A673 (cell line): ENCODE data around the gene FASTK. TPM values are rescaled to one million over a fixed set of nuclear protein-coding genes. Genes with fewer than 3 reads are reported as not detected.

ENCODE experiments used
- BruUV-seq: library from RNA; stranded (reverse); fragments of 400-500 nt; replicated peaks from 2 replicates; lab custom pipeline; 2021; lab: Mats Ljungman, UMichigan
- CTCF ChIA-PET: fragments of 300-600 bp; sonication (Branson Sonifier 250); formaldehyde crosslinking; loops from one replicate; lab custom pipeline; 2022; ENCODE audit warnings: antibody characterized with exemption; lab: Charles Lee
- POLR2A ChIA-PET: fragments of 300-600 bp; sonication (Branson Sonifier 250); formaldehyde crosslinking; loops from one replicate; lab custom pipeline; 2022; ENCODE audit warnings: antibody characterized with exemption; ENCODE audit not compliant: low non-redundant PET; lab: Charles Lee
- DNase-seq: peaks from one replicate; pipeline ENCODE4 v3.0.0-alpha.2; 2015; ENCODE audit warnings: low spot score
- H3K27ac ChIP-seq: fragments of 200-600 bp; sonication (generic); 2 replicates; pipeline ENCODE4 v1.5.1; 2016; ENCODE audit warnings: mixed run types, low read depth, mild to moderate bottlenecking, mixed read lengths, antibody characterized with exemption, low read length; ENCODE audit not compliant: poor library complexity, severe bottlenecking
- H3K27me3 ChIP-seq: fragments of 200-600 bp; sonication (generic); replicated peaks from 2 replicates; pipeline ENCODE4 v1.6.1; 2017; ENCODE audit warnings: mixed run types, low read depth, mild to moderate bottlenecking, mixed read lengths, antibody characterized with exemption, low read length; ENCODE audit not compliant: insufficient read depth, poor library complexity
- H3K36me3 ChIP-seq: fragments of 200-600 bp; sonication (generic); 2 replicates; pipeline ENCODE4 v1.6.1; 2016; ENCODE audit warnings: mixed run types, mild to moderate bottlenecking, mixed read lengths, antibody characterized with exemption, low read length; ENCODE audit not compliant: insufficient read depth, poor library complexity, severe bottlenecking
- H3K4me1 ChIP-seq: fragments of 200-600 bp; sonication (generic); 2 replicates; pipeline ENCODE4 v1.6.1; 2017; ENCODE audit warnings: mixed run types, mild to moderate bottlenecking, mixed read lengths, antibody characterized with exemption, low read length; ENCODE audit not compliant: insufficient read depth, poor library complexity, severe bottlenecking
- H3K4me3 ChIP-seq: fragments of 200-600 bp; sonication (generic); 2 replicates; pipeline ENCODE4 v1.5.1; 2016; ENCODE audit warnings: low read depth, mixed run types, mild to moderate bottlenecking, mixed read lengths, low read length; ENCODE audit not compliant: poor library complexity, severe bottlenecking
- H3K9me3 ChIP-seq: fragments of 200-600 bp; sonication (generic); 2 replicates; pipeline ENCODE4 v1.6.1; 2016; ENCODE audit warnings: mixed run types, low read depth, mild to moderate bottlenecking, mixed read lengths, antibody characterized with exemption, low read length; ENCODE audit not compliant: poor library complexity, severe bottlenecking
- EZH2 ChIP-seq: fragments of 200-600 bp; sonication (generic); IDR thresholded peaks from 2 replicates; pipeline ENCODE4 v1.6.1; 2017; ENCODE audit warnings: borderline replicate concordance, low read depth, mild to moderate bottlenecking, mixed read lengths, antibody characterized with exemption, low read length; ENCODE audit not compliant: poor library complexity, severe bottlenecking
- intact Hi-C: fragments of 100-400 bp; cut with micrococcal nuclease; formaldehyde crosslinking; loops from one replicate; pipeline ENCODE4 v1.10.0; 2022; ENCODE audit not compliant: unreplicated experiment
- total RNA-seq: library from RNA; stranded (reverse); gene quantifications from 2 replicates; pipeline ENCODE4 v1.2.3, GENCODE V29; 2021
- TF ChIP-seq, protein P1 (sequence below): fragments of 300-800, 200-600 bp; sonication (generic); conservative IDR thresholded peaks from 2 replicates; pipeline ENCODE4 v1.5.1; 2017; ENCODE audit warnings: low read depth, mild to moderate bottlenecking, antibody characterized with exemption, low read length, moderate library complexity, mixed read lengths

The FASTK gene
- total RNA-seq, 1 experiment from 2014 or later = 80.5 TPM

DNA sequence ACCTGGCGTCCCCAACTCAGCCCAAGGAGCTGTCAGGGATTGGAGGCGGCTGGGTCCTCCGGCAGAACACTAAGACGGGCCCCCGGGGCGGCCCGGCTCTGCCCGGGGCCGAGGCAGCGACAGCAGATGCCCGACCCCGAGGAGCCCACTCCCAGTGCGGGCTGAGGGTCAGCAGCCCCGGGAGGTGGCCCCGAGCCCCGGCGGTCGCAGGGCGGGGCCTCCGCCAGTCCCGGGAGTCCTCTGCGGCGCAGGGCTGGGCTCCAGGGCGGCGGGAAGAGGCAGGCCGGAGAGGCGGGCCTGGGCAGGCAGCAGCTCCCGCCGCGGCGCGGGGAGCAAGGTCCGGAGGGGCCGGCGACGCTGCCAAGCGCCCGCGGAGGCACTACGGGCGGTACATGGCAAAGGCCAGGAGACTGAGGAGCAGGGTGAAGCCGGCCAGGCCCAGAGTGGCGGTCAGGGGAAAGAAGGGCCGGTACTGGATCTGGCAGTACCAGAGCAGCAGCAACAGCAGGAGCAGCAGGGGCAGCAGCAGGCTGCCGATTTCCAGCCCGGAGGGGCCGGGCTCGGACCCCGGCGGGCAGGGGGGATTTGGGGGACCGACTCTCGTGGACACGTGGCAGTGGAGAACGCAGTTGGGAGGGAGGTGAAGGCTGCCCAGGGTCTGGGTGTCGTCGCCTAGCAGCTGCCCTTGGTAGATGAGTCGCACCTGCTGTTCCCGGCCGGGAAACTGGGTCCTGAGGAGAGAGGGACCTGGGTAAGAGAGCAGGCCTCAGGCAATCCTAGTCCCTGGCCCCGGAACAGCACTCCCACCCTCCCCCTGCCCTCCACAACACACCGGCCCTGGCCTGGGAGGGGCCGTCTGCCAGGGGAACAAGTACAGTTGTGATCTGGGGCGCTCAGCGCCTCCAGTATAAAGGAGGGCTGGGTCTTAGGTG is 827 bp upstream of the FASTK start:
- TF ChIP-seq EZH2 = no peak
- TF ChIP-seq, protein P1, sequence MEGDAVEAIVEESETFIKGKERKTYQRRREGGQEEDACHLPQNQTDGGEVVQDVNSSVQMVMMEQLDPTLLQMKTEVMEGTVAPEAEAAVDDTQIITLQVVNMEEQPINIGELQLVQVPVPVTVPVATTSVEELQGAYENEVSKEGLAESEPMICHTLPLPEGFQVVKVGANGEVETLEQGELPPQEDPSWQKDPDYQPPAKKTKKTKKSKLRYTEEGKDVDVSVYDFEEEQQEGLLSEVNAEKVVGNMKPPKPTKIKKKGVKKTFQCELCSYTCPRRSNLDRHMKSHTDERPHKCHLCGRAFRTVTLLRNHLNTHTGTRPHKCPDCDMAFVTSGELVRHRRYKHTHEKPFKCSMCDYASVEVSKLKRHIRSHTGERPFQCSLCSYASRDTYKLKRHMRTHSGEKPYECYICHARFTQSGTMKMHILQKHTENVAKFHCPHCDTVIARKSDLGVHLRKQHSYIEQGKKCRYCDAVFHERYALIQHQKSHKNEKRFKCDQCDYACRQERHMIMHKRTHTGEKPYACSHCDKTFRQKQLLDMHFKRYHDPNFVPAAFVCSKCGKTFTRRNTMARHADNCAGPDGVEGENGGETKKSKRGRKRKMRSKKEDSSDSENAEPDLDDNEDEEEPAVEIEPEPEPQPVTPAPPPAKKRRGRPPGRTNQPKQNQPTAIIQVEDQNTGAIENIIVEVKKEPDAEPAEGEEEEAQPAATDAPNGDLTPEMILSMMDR = no peak
- no TSS peak for BruUV-seq
- H3K4me3 ChIP-seq = peak overlapping the region; percentile 99
- intact Hi-C loops = no loop called here
- H3K27me3 ChIP-seq = no peaks in the 10 kb centered on the region
- peaks cover 10% of the 10 kb centered on the region for H3K36me3 ChIP-seq
- H3K4me1 ChIP-seq = peaks cover 45% of the 10 kb centered on the region
- ChIA-PET POLR2A (no interaction called here), CTCF (no interaction called here)
- H3K27ac ChIP-seq = peak overlapping the region; percentile 95
- DNase-seq = no peak
- no peaks in the 10 kb centered on the region for H3K9me3 ChIP-seq

DNA sequence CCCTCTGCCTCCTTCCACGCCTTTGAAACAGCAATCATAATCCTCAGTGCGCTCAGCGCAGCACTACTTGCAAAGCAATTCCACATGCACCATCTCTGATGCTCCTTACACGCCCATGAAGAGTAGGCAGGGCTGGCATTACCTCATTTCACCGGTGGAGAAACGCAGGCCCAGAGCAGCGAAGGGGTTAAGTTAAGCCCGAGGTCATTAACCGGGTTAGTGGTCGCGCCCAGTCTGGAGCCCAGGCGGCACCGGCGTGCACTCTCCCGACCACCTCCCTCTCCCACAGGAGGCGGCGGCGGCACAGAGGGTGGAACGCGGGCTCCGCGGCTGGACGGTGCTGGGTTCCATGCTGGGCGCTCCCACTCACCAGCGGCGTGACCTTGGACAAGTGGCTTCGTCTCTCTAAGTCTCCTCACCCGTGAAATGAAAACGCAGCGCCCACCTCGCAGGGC is 515 bp downstream of the FASTK start:
- Histone ChIP-seq H3K36me3 (peaks cover 23% of the 10 kb centered on the region), H3K9me3 (no peaks in the 10 kb centered on the region), H3K4me3 (peak overlapping the region; percentile 99), H3K27ac (peak overlapping the region; percentile 95), H3K4me1 (peaks cover 37% of the 10 kb centered on the region), H3K27me3 (no peaks in the 10 kb centered on the region)
- CTCF ChIA-PET = interaction anchor here (0.6 kb wide), 1 partner anchor 70 kb away, joined by 4 read pairs; no protein-coding TSS in a partner anchor
- TSS peak; percentile 60 for BruUV-seq
- intact Hi-C loops = no loop called here
- POLR2A ChIA-PET = interaction anchor here (0.7 kb wide), 1 partner anchor 271 kb away, joined by 3 read pairs; no protein-coding TSS in a partner anchor
- TF ChIP-seq, protein P1 = no peak
- TF ChIP-seq EZH2 = no peak
- DNase-seq = no peak

DNA sequence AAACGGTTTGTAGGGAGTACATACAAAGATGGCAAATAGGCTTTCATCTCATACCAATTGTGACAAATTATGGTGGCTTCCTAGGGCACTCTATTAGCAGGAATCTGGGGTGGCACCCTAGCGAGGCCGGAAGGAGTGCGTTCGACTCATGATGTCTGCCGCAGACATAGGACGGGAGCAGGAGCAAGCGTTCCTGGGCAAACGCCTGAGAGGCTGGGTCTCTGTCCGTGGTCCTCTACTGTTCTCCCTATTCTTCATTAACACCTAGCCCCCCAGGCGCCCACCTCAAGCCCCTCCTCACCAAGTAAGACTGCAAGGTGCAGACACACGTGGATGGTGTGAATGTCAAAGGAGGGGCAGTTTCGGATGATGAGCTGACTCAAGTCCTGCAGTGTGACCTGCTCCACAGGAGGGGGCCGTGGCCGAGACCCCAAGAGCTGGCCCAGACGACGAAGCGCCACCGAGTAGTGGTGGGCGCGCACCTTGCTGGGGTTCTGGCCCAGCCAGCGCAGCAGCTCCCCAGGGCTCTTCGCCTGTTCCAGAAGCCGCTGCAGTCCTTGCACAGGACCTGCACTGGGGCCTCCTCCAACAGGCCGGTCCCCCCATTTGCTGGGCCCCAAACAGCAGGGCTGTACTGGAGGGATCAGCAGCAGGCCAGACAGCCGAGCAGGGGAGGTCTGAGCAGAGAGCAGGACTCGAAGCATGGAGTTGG is 1.3 kb downstream of the FASTK start:
- Histone ChIP-seq H3K4me3 (peak overlapping the region; percentile 99), H3K36me3 (peaks cover 30% of the 10 kb centered on the region), H3K27me3 (no peaks in the 10 kb centered on the region), H3K9me3 (no peaks in the 10 kb centered on the region), H3K27ac (peak overlapping the region; percentile 95), H3K4me1 (peaks cover 37% of the 10 kb centered on the region)
- POLR2A ChIA-PET = no interaction called here
- CTCF ChIA-PET = interaction anchor here (0.6 kb wide), 1 partner anchor 70 kb away, joined by 4 read pairs; no protein-coding TSS in a partner anchor
- no peak for DNase-seq
- intact Hi-C loops = no loop called here
- TF ChIP-seq, protein P1 = no peak
- no TSS peak for BruUV-seq
